ENCODE measurements around the gene SLC1A7.

DNA sequence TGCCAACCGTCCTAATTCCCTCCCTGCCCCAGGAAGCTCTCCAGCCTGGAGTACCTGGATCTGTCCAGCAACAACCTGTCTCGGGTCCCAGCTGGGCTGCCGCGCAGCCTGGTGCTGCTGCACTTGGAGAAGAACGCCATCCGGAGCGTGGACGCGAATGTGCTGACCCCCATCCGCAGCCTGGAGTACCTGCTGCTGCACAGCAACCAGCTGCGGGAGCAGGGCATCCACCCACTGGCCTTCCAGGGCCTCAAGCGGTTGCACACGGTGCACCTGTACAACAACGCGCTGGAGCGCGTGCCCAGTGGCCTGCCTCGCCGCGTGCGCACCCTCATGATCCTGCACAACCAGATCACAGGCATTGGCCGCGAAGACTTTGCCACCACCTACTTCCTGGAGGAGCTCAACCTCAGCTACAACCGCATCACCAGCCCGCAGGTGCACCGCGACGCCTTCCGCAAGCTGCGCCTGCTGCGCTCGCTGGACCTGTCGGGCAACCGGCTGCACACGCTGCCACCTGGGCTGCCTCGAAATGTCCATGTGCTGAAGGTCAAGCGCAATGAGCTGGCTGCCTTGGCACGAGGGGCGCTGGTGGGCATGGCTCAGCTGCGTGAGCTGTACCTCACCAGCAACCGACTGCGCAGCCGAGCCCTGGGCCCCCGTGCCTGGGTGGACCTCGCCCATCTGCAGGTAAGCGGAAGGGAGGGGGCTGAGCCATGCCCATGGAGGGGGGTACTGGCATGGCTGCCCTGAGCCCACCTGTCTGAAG, 63.9 kb downstream of the SLC1A7 start:
- TF ChIP-seq EZH2 (IDR thresholded peaks at IDR 0.05; ENCODE audit: borderline replicate concordance), result no peak
- TF ChIP-seq, protein P1, sequence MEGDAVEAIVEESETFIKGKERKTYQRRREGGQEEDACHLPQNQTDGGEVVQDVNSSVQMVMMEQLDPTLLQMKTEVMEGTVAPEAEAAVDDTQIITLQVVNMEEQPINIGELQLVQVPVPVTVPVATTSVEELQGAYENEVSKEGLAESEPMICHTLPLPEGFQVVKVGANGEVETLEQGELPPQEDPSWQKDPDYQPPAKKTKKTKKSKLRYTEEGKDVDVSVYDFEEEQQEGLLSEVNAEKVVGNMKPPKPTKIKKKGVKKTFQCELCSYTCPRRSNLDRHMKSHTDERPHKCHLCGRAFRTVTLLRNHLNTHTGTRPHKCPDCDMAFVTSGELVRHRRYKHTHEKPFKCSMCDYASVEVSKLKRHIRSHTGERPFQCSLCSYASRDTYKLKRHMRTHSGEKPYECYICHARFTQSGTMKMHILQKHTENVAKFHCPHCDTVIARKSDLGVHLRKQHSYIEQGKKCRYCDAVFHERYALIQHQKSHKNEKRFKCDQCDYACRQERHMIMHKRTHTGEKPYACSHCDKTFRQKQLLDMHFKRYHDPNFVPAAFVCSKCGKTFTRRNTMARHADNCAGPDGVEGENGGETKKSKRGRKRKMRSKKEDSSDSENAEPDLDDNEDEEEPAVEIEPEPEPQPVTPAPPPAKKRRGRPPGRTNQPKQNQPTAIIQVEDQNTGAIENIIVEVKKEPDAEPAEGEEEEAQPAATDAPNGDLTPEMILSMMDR (IDR thresholded peaks at IDR 0.05; ENCODE audit: poor library complexity), result no peak
